Measurements from ENCODE around the gene EYA2.

DNA sequence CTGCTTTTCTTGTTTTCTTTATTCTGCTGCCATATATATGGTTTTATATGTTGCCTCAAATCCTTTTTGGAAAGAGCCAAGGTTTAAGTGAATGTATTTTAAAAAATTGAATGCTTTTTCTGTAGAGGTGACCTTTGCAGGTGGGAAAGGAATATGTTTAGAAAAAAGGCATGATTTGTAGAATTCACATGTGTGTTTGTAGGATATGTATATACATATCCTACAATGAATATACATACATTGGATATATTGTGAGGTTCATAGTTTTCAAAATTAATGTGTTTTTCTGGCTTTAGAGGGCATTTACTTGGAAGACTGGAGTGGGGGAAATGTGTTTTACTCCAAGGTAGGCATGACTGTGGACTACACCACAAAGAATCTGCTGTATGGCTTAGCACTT lies 4.0 kb upstream of the EYA2 start:
- TF ChIP-seq EZH2 (IDR thresholded peaks at IDR 0.05), result no peak
- no peak for TF ChIP-seq POLR2AphosphoS5 (IDR thresholded peaks at IDR 0.05; ENCODE audit: borderline replicate concordance, low read depth, low read length)

Measured in SK-N-MC (cell line).